Left kidney (tissue), 2 donors: ENCODE measurements around the gene FAM124A. TPM values are rescaled to one million over a fixed set of nuclear protein-coding genes. Genes with fewer than 3 reads are reported as not detected.
"Not testable (repeated sequence)": the region's sequence is repeated elsewhere in the genome, so short reads cannot be mapped to it uniquely, and the experiment has no call there.

Experiments
- DNase-seq: peaks from one replicate; pipeline ENCODE4 v3.0.0-alpha.2; 2013
- polyA plus RNA-seq: library from polyadenylated mRNA; unstranded; fragments of 120-200 nt; gene quantifications from one replicate; pipeline ENCODE4 v1.2.1, GENCODE V29; 2013; ENCODE audit not compliant: insufficient read length

FAM124A gene
- polyA plus RNA-seq, 1 donor, result 4.8 TPM

DNA sequence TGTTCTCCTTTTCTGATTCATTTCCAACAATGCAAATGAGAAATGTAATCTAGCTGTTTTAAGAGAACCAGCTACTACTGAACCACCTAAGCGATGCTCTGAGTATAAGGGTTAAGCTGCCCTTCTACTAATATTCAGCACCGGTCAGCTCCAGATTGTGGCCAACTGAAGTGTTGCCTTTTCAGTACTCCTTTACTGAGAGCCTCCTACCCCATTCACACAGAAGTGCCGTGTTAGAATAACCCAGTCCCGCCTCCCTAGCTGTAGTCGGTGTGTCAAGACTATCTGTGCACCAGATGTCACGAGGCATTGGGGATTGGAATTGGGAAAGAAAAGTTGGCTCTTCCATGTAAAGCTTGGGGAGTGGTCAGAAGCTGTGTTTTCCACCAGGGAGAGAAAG, 45.4 kb downstream of the FAM124A start:
- no peak for DNase-seq

DNA sequence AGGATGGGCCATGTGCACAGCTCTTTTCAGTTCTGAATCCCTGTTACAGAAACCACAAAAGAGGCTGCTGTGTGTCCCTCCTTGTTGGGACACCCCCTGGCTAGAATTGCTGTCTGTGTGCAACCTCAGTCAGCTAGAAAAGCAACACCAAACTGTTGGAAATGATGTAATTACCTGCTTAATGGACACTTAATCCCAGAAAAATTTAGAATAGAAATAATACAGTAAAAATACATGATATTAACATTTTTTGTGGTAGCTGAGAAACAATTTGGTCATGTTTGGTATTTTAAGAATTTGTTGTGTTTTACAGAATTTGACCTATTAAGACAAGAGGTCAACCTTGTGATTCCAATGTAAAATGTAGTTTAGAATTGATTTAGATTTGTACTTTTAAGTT, 46.8 kb downstream of the FAM124A start:
- no peak for DNase-seq

DNA sequence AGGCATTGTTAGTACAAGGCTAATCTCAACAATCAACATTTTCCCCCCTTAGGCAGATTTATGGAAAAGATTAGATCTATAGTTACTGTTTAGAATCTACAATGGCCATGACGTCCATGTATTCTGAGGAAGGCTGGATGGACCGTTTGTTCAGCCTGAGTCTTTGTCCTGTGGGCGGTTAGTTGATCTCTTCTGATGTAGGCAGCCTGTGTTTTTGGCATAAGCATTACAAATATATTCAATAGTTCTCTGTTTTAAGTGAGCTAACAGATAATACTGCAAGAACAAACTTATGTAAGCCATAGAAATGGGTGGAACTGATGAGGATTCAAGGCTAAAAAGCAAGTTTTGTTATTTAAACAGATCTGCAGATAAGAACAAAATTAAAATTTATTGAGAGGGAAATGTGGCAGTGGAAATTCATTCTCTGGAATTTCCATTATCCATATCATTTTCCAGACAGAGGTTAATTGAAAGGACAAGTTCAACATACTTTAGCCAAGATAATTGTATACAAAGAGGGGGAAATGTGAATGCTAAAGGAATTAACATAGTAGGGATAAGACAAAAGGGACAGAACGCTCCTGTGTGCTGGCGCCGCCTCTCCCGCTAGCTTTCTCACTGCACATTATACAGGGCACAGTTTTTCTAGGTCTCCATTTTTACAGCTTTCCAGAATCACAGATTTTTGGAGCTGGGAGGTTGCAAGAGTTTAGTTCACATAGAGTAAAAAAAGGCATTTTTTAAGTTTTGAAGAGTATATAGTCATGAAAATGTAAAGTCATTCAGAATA, 48.6 kb downstream of the FAM124A start:
- no peak for DNase-seq

DNA sequence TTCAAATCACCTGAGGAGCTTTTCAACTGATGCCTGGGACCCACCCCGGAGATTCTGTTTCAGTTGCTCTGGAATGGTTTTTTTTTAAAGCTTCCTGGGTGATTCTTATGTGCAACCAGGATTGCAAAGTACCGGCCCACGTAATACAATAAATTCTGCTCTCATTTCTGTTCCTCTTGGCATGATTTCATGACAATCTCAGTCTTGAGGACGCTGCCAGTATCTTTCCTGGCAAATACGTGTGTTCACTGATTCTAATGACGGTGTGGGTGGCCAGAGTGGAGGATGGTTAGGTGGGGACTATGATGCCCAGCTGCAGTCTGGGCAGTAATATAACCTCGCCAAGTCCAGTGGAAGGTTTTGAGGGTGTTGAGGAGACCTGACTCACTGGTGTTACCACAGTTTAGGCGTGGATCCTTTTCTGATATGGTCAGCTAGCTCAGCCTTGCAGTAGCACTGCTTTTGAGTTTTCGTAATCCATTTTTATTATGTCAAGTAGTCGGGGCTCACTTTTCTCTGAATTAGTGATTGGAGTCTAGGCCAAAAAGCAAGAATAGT, 49.4 kb downstream of the FAM124A start:
- no peak for DNase-seq

DNA sequence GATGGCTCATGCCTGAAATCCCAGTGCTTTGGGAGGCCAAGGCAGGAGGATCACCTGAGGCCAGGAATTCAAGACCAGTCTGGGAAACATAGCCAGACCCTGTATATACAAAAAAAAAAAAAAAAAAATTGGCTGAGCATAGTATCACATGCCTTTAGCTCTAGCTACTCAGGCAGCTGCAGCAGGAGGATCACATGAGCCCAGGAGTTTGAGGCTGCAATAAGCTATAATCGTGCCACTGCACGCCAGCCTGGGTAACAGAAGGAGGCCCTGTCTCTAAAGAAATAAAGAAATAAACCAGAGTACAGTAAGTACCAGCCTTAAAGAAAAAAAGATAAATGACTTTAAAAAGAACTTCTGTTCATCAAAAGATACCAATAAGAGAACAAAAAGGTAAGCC, 52.9 kb downstream of the FAM124A start:
- DNase-seq, result no peak

DNA sequence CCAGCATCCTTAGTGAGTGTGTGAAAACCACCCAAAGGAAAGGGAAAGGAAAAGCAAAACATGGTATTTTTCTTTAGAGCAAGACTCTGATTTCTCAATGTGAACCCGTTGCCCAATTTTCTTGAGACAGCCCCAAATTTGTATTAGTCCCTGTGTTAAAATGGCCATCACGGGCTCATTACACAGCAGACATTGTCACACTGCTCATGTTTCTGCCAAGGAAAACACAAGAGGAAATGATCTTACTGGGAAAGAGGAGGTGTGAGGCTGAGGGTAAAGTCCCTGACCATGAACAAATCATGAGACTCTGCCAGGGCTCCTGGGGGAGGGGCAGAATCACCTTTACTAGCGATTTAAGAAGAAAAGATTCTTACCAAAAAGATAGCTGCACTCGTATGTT, 54.4 kb downstream of the FAM124A start:
- no peak for DNase-seq

DNA sequence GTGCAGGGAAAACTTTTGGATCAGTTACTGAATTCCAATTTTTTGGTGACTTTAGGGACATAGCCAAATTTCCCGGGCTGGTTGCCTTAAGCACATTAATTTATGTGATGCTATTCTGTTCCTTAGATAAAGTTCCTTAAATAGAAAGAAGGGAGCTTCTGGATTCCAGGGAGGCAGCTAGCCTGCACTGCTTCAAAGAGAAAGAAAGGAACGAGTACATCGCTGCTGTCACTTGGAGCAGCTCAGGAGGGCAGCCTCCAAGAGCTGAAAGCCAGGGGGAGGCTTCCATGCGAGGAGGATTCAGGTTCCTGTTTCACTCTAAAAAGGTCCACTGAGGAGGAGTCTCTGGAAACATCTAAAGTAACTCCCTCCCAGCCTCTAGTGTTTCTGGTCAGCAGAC, 55.7 kb downstream of the FAM124A start:
- DNase-seq, result no peak

DNA sequence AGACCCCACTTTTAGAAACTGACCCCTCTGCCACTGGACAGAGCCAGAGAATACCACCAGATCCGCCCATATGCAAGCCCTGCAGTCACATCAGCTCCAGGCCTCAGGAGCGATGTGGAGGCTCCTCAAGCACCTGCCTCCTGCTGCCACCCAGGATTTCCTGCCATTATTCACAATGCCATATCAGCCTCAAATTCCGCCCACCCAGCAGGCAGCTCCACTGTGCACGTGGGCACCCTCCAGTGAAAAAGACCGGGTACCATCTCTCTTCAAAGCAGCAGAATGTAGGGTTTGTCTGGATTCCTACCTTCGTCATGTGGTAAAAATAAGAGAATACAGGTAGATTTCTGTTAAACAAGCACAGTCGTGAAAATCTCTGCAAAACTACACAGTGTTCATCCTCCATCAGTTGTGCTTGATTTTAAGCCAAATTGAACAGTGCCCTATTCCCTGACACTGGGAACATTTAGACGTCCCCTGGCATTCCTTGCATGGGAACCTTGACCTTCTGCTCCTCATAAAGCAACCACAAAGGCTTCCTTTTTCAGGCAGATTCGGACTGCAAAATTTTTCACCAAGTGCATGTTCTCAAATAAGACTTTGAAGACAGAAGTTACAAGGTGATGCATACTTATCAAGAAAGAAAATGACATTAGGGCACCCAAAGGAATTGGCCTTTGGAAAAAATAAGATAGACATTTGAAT, 56.4 kb downstream of the FAM124A start:
- no peak for DNase-seq

DNA sequence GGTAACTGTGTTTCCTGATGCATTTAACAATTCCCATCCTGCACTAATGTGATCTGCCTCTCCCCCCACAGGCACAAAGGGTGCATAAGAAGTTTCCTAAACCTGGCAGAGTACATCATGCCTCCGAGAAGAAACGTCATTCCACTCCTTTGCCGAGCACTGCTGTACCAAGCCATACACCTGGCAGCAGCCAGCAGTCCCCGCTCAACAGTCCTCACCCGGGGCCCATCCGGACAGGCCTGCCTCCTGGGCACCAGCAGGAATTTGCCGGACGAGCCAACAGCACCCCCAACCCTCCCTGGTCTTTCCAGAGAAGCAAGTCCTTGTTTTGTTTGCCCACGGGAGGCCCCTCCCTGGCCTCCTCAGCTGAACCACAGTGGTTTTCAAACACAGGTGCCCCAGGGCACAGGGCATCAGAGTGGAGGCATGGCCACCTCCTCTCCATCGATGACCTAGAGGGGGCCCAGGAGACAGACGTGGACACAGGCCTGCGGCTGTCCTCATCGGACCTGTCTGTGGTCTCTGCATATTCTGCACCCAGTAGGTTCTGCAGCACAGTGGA, 58.3 kb downstream of the FAM124A start:
- DNase-seq, result no peak

DNA sequence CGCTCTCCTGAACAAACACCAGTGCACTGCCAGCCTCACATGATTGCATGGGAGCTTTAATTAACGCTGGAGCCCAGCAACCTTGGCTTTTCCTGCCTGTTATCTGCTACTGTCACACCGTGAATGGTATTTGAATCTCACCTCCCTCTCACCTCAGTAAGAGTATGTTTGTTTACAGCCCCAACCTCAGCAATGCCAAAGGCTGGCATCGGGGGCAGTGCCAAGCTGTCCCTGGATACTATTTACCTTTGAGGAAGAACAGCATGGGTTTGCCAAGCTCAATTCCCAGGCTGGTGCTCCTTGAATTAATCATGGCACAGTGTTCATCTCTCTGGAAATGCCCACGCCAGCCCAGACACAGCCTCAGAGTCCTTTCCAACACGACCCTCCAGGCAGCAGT, 60.1 kb downstream of the FAM124A start:
- no peak for DNase-seq

DNA sequence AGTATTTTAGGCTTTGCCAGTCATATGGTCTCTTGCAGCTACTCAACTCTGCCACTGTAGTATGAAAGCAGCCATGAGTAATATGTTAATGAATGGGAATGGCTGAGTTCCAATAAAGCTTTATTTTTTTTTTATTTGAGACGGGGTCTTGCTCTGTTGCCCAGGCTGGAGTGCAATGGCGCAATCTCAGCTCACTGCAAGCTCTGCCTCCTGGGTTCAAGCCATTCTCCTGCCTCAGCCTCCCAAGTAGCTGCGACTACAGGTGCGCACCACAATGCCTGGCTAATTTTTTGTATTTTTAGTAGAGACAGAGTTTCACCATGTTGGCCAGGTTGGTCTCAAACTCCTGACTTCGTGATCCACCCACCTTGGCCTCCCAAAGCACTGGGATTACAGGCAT, 60.7 kb downstream of the FAM124A start:
- not testable (repeated sequence) for DNase-seq

DNA sequence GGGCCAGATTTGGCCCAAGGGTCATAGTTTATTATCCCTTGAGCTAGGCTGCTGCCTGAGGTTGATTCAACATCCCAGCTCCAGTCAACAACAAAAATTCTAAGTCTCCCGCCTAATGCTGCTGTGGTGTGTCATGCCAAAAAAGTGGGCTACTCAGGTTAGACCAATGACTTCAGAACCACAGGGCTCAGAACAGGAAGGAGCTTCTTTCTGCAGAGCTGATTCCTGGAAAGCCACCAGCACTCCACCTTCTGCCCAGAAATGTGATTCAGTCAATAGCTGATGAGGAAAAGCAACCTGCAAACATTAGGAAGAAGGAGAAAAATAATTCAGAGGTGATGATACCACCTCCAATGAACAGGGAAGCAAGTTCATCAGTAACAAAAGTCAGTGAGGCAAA, 61.2 kb downstream of the FAM124A start:
- DNase-seq, result no peak

DNA sequence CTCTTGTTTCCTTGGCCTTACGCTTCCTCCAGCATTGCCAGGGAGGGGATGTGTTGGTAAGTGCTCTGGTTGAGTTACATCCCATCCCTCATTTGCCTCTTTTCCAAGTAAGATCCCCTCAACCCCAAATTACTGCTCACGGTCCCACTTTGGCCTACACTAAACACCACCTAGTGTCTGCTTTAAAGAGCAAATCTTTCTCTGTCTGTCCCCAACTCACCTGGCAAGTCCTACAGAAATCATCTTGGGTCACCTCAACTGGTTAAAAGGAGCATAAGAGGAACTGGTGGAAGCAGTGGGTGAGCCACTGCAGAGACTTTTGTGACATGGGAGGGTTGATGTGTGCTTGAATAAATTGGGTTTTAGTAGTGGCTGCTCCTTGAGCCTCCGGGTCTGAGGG, 62.1 kb downstream of the FAM124A start:
- no peak for DNase-seq

DNA sequence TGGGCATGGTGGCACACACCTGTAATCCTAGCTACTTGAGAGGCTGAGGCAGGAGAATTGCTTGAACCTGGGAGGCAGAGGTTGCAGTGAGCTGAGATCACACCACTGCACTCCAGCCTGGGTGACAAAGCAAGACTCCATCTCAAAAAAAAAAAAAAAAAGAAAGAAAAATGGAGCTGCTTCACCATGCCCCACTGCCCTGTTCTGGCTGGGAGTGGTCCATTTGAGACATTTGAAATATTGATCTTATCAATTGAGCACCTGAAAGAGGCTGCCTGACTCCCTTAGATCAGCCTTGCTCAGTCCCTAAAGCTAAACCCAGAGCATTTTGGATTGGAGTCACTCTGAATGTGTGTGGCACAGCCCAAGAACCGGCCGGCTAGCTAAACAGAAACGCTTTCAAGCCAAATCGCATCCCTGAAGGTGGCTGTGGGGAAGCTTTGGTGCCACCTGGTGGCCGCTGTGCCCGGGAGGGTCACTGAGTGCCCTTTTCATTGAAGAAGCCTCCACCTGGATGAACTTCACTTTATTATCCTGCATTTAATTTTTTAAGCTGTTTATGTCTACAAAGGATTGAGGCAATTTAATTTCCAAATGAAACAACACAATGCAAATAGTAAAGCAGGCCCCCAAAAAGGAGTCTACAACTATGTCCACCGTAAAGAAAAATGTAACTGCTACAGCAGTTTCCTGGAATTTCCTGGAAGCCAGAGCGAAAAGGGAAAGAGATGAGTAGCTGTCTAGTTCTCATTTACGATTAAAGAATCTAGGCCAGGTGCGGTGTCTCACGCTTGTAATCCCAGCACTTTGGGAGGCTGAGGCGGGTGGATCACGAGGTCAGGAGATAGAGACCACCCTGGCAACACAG, 64.2 kb downstream of the FAM124A start:
- peak; percentile 67 for DNase-seq

DNA sequence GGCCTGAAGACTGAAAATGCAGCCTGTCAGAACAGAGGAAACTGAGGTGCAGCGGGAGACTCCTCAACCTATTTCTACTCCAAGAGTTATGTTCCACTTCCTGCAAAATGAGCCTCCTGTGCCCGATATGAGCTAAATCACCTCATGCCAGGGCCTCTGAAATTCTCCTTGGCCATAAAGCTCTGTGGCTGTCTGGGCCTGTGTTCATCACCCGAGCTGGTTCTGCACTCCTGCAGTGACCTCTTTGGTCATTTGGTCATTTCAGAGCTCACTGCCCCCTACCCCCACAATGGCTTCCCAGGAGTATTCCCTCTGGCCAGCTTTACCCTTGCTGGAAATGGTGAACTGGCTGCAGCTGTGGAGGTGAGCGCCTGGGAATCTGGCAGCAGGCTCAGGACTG, 65.6 kb downstream of the FAM124A start:
- DNase-seq, result no peak

DNA sequence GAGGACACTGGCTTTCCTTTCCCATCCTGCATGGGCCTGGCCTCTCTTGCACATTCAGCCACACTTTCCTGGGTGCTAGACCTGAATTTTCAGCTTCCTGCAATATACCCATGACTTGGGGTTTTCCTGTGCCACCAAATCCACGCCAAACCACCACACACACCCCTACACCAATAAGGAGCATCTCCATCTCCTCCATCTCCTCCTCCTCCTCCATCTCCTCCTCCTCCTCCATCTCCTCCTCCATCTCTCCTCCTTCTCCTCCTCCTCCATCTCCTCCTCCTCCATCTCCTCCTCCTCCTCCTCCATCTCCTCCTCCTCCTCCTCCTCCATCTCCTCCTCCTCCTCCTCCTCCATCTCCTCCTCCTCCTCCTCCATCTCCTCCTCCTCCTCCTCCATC, 66.1 kb downstream of the FAM124A start:
- not testable (repeated sequence) for DNase-seq

DNA sequence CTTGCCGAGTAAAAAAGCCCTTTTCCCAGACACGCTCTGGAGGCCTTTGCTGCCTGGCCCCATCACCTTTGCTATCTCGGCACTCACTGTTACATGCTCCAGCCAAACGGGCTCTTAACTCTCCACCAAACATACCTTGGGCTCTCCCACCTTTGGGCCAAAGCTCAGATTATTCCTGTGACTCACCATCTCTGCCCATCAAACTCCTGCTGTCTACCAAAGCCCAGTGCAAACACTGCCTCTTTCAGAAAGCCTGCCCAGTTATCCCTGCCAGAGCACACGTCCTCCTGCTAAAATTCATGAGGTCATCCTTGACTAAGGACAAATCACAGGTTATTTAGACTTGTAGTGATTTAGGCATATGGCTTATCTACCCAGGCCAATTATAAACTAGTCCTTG, 69.1 kb downstream of the FAM124A start:
- DNase-seq, result no peak

DNA sequence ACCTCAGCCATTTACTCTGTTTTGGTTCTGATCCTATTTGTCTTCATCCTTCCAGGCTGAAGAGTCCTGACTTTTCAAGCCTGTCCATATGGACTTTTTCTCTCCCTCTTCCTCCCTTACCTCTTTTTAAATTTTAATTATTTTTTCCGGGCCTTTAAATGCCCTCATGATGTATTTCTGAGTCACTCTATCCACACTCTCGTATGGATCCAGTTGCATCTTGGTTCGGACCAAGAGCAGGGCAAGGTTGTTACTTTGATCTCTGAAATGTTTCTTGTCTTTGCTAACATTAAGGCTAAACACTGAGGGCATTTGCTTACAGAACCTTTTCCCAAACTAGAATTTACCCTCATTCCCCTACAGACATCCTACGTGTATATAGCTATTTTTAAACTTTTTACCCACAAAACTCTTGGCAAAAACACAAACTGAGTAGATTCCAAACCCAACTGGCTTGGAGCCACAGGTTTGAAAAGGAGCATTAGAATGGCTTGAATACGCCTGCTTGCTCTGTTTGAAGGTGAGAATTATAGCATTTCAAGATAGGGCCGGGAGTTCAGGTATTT, 69.9 kb downstream of the FAM124A start:
- DNase-seq, result no peak

DNA sequence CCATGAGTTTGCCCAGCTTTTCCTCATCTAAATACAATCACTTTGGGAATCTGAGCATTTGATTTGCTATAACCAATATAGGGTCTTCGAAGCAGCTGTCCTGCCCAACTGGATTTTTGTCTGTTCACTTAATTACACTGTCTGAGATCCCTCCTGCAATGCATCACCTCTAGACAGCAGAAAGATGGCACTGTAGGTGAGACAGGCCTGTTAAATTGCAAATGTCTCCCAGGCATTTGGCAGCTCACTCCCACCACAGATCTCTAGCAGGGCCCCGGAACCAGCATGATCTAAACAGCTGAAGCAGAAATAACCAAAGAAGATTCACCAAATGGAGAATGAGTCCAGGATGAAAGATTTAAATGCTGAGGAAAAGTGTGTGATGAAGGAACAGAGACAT, 75.4 kb downstream of the FAM124A start:
- no peak for DNase-seq

DNA sequence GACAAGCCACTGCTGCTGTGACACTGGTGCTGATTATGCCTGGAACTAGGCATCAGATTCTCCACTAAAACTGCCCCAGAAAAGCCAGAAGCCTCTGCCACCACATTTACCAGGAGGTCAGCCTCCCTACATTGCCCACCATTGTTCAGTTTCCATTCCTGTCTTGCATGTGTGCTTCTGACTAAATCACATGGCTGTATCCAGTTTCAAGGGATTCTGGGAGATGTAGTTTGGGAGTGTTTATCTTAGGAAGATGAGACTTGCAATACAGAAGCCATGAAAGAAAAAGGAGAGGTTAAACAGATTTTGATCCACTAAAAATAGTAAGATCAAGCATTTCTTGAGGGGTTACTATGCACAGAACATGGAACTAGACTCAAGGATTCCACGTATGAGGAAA, 76.6 kb downstream of the FAM124A start:
- DNase-seq, result no peak

DNA sequence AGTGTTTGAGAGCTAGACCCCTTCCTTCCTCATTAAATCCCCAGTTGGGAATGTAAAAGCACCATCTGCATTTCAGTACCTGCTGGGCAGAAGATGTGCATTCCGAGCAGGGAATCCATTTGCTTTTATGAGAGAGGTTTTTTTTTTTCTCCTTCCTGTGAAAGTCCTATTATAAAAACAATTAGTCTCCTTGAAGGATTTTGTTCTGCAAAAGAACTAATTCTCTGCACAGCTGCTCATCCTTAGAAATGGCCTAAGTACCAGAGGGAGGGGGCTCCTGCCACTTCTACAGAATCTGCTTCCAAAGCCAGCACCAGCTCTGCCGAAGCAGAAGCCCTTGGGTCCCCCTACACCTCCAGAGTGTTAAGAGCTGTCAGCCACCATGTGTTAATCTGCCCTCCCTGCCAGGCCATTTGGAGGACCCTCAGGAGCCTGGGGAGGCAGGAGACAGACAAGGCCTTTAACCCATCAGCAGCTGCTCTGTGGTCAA, 80.9 kb downstream of the FAM124A start:
- no peak for DNase-seq

DNA sequence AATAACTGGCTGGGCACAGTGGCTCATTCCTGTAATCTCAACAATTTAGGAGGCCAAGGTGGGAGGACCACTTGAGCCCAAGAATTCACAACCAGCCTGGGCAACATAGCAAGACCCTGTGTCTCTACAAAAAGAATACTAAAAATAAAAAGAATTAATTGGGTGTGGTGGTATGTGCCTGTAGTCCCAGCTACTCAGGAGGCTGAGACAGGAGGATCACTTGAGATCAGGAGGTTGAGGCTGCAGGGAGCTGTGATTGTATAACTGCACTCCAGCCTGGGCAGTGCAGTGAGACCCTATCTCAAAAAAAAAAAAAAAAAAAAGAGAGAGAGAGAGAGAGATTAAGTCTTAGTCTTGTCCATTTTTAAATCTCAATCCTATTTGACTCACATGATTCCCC, 81.7 kb downstream of the FAM124A start:
- no peak for DNase-seq
